ENCODE measurements around the gene SLC35B2. TPM values are rescaled to one million over a fixed set of nuclear protein-coding genes. Genes with fewer than 3 reads are reported as not detected.

Gene SLC35B2
- total and polyA plus RNA-seq, 9 of the 15 experiments (the other 6 are each of a cell fraction or from before 2014, with no cell fraction given), result 14.5 to 59.1 (median 47.1) TPM

DNA sequence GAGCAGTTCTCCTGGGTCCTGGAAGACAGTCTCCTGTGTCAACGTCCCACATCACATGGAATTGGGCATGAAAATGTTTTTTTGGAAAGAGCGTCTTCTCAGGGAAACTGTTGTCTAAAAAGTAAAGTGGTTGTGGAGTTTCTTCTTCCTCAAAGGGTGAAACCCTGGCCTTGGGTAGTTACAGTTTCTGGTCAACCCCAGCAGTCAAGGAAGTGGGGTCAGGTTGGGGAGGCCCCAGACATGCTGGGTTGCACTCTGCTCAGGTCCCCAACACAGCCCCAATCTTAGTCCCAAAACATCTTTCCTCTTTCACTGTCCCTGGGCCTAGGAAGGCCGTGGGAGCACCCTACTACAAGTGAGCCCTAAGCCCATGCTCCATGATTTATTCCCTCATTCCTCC is 9.0 kb upstream of the SLC35B2 start (continued):
- TF ChIP-seq MITF (IDR thresholded peaks at IDR 0.05) (no peak), PURB (CRISPR knock-in tag; IDR thresholded peaks at IDR 0.05; ENCODE audit: low read depth) (no peak), RBM25 (IDR thresholded peaks at IDR 0.05; ENCODE audit: low read depth, low read length, severe bottlenecking) (no peak), ZNF134 (CRISPR knock-in tag; conservative IDR thresholded peaks at IDR 0.05) (no peak)

DNA sequence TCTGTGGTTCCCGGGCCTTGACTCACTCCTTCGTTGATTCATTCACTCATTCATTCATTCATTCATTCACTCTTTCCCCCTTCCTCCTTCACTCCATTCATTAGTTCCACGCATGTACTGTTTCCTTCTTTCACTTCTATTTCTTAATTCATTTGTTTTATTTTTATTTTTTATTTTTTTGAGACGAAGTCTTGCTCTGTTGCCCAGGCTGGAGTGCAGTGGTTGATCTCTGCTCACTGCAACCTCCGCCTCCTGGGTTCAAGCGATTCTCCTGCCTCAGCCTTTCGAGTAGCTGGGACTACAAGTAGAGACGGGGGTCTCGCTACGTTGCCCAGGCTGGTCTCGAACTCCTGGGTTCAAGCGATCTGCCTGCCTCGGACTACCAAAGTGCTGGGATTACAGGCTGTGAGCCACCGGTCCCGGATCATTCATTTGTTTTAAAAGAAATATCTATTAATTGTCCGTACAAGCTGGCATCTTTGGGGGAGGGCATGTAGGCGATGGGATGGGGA is 8.4 kb upstream of the SLC35B2 start:
- peak overlapping the region; percentile 90 for H3K4me2 ChIP-seq (ENCODE audit: insufficient read depth, low read length)
- 59% methylated on average over 17 of the region's 17 CpGs for WGBS (ENCODE audit: insufficient coverage, low coverage, missing lambda C conversion rate)
- peak overlapping the region; percentile 74; the same call in 1 of the 3 replicates for H3K27ac ChIP-seq (ENCODE audit: extremely low read depth, low read depth, low read length)
- ATAC-seq (no peak), DNase-seq (ENCODE audit: extremely low read depth in 1 of 4, low spot score in 3 of 4) (no peak), FAIRE-seq (no peak)
- H3K9ac ChIP-seq (ENCODE audit: insufficient read depth in 1 of 2, low read depth in 2 of 2, low read length in 2 of 2), result peak overlapping the region in 1 of 2 experiments; percentile 74; a peak in 1 of 4 replicates
- peaks cover 19 to 36% of the 10 kb centered on the region in 2 experiments; a peak in 4 of 5 replicates for H3K4me1 ChIP-seq (replicated peaks in 1 of 2; ENCODE audit: control insufficient read depth in 2 of 2, insufficient read depth in 2 of 2, low read length in 2 of 2)
- peaks cover 16 to 17% of the 10 kb centered on the region in 2 experiments for H3K27me3 ChIP-seq (ENCODE audit: control insufficient read depth in 2 of 2, insufficient read depth in 2 of 2, low read length in 2 of 2)
- in situ Hi-C loops (cut with MboI), result loop anchor here (5.0 kb wide), 1 partner anchor 77 kb away; the partner anchor contains the start of gene SPATS1
- intact Hi-C loops (cut with micrococcal nuclease), result loop anchor here (5.0 kb wide), 1 partner anchor 168 kb away; no protein-coding TSS in a partner anchor
- H4K20me1 ChIP-seq (replicated peaks; ENCODE audit: control insufficient read depth, insufficient read depth, low read length), result peaks cover 3% of the 10 kb centered on the region; the same call in 1 of the 2 replicates
- CTCF ChIA-PET (ENCODE audit: low intra/inter-chr PET ratio), result interaction anchor here (1.0 kb wide), 1 partner anchor 73 kb away, joined by 5 read pairs; no protein-coding TSS in a partner anchor
- H3K79me2 ChIP-seq (ENCODE audit: control insufficient read depth, insufficient read depth, low read length), result peaks cover 17% of the 10 kb centered on the region
- peak overlapping the region; percentile 83 for H3K4me3 ChIP-seq
- H3K9me1 ChIP-seq (ENCODE audit: control insufficient read depth, insufficient read depth, low read length), result no peaks in the 10 kb centered on the region
- H2AFZ ChIP-seq (ENCODE audit: low read depth, low read length), result peak overlapping the region; percentile 86
- POLR2A ChIA-PET, result interaction anchor here (0.6 to 8.2 kb wide), 2 partner anchors 18 to 134 kb away, joined by 3 to 69 read pairs; partner anchors contain the start of gene HSP90AB1
- no peaks in the 10 kb centered on the region for H3K9me3 ChIP-seq (replicated peaks; ENCODE audit: control insufficient read depth, insufficient read depth, low read depth, low read length)
- BruUV-seq (replicated peaks), result no TSS peak
- H3K36me3 ChIP-seq (ENCODE audit: control insufficient read depth, insufficient read depth, low read length), result peaks cover 22% of the 10 kb centered on the region; the same call in 1 of the 3 replicates
- no peak for TF ChIP-seq EWSR1 (IDR thresholded peaks at IDR 0.05; ENCODE audit: borderline replicate concordance, low read depth, partially characterized antibody)
- TF ChIP-seq, protein P1, sequence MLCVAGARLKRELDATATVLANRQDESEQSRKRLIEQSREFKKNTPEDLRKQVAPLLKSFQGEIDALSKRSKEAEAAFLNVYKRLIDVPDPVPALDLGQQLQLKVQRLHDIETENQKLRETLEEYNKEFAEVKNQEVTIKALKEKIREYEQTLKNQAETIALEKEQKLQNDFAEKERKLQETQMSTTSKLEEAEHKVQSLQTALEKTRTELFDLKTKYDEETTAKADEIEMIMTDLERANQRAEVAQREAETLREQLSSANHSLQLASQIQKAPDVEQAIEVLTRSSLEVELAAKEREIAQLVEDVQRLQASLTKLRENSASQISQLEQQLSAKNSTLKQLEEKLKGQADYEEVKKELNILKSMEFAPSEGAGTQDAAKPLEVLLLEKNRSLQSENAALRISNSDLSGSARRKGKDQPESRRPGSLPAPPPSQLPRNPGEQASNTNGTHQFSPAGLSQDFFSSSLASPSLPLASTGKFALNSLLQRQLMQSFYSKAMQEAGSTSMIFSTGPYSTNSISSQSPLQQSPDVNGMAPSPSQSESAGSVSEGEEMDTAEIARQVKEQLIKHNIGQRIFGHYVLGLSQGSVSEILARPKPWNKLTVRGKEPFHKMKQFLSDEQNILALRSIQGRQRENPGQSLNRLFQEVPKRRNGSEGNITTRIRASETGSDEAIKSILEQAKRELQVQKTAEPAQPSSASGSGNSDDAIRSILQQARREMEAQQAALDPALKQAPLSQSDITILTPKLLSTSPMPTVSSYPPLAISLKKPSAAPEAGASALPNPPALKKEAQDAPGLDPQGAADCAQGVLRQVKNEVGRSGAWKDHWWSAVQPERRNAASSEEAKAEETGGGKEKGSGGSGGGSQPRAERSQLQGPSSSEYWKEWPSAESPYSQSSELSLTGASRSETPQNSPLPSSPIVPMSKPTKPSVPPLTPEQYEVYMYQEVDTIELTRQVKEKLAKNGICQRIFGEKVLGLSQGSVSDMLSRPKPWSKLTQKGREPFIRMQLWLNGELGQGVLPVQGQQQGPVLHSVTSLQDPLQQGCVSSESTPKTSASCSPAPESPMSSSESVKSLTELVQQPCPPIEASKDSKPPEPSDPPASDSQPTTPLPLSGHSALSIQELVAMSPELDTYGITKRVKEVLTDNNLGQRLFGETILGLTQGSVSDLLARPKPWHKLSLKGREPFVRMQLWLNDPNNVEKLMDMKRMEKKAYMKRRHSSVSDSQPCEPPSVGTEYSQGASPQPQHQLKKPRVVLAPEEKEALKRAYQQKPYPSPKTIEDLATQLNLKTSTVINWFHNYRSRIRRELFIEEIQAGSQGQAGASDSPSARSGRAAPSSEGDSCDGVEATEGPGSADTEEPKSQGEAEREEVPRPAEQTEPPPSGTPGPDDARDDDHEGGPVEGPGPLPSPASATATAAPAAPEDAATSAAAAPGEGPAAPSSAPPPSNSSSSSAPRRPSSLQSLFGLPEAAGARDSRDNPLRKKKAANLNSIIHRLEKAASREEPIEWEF (CRISPR knock-in tag; IDR thresholded peaks at IDR 0.05), result no peak
- peak; percentile 29; the same call in 1 of the 2 replicates for TF ChIP-seq GABPA (tag; conservative IDR thresholded peaks at IDR 0.05; ENCODE audit: low read depth)
- no peak for TF ChIP-seq MTA3 (IDR thresholded peaks at IDR 0.05; ENCODE audit: borderline replicate concordance)
- TF ChIP-seq HNRNPLL (IDR thresholded peaks at IDR 0.05; ENCODE audit: low read depth, low read length, poor library complexity, severe bottlenecking), result no peak
- TF ChIP-seq, protein P2, sequence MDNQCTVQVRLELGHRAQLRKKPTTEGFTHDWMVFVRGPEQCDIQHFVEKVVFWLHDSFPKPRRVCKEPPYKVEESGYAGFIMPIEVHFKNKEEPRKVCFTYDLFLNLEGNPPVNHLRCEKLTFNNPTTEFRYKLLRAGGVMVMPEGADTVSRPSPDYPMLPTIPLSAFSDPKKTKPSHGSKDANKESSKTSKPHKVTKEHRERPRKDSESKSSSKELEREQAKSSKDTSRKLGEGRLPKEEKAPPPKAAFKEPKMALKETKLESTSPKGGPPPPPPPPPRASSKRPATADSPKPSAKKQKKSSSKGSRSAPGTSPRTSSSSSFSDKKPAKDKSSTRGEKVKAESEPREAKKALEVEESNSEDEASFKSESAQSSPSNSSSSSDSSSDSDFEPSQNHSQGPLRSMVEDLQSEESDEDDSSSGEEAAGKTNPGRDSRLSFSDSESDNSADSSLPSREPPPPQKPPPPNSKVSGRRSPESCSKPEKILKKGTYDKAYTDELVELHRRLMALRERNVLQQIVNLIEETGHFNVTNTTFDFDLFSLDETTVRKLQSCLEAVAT (IDR thresholded peaks at IDR 0.05), result 0 out of 4 replicates have a peak, but pooled peaks of 1 of the 2 experiments have one; percentile 55
- TF ChIP-seq RBM15 (IDR thresholded peaks at IDR 0.05; ENCODE audit: insufficient read depth, low read length), result no peak

All from K562 (cell line).